DOHH2 (cell line): ENCODE data around the gene HNRNPUL1.

ENCODE experiments used
- H3F3A ChIP-seq: fragments of 200-600 bp; sonication (generic), shearing (Covaris generic); 2 replicates; pipeline ENCODE4 v1.6.0; 2016; ENCODE audit warnings: antibody characterized with exemption, mild to moderate bottlenecking; ENCODE audit not compliant: control insufficient read depth, insufficient read depth
- H3K27ac ChIP-seq: fragments of 200-600 bp; sonication (generic); 2 replicates; pipeline ENCODE4 v1.5.1; 2014; ENCODE audit warnings: low read depth, mild to moderate bottlenecking, low read length, moderate library complexity
- H3K27me3 ChIP-seq: fragments of 200-600 bp; sonication (generic); 2 replicates; pipeline ENCODE4 v1.6.1; 2014; ENCODE audit warnings: mild to moderate bottlenecking, low read length, mixed read lengths; ENCODE audit not compliant: control insufficient read depth
- H3K36me3 ChIP-seq: fragments of 200-600 bp; sonication (generic); 2 replicates; pipeline ENCODE4 v1.6.1; 2014; ENCODE audit warnings: mild to moderate bottlenecking, low read length, moderate library complexity, mixed read lengths; ENCODE audit not compliant: control insufficient read depth
- H3K4me1 ChIP-seq: fragments of 200-600 bp; sonication (generic); 2 replicates; pipeline ENCODE4 v1.6.1; 2014; ENCODE audit warnings: mild to moderate bottlenecking, low read length, mixed read lengths; ENCODE audit not compliant: control insufficient read depth
- H3K4me2 ChIP-seq: fragments of 200-600 bp; sonication (generic); 2 replicates; pipeline ENCODE4 v1.6.0; 2014; ENCODE audit warnings: mild to moderate bottlenecking, low read length, moderate library complexity
- H3K4me3 ChIP-seq: fragments of 200-600 bp; sonication (generic); 2 replicates; pipeline ENCODE4 v1.5.1; 2014; ENCODE audit warnings: mild to moderate bottlenecking, low read length, mixed read lengths
- H3K79me2 ChIP-seq: fragments of 200-600 bp; sonication (generic); 2 replicates; pipeline ENCODE4 v1.6.1; 2014; ENCODE audit warnings: mild to moderate bottlenecking, low read length, mixed read lengths; ENCODE audit not compliant: control insufficient read depth
- H3K9me2 ChIP-seq: fragments of 200-600 bp; sonication (generic); replicated peaks from 2 replicates; pipeline ENCODE4 v1.6.1; 2014; ENCODE audit warnings: mild to moderate bottlenecking, low read length, mixed read lengths; ENCODE audit not compliant: control insufficient read depth
- H3K9me3 ChIP-seq: fragments of 200-600 bp; sonication (generic); 2 replicates; pipeline ENCODE4 v1.6.1; 2014; ENCODE audit warnings: antibody characterized with exemption, low read length, mixed read lengths; ENCODE audit not compliant: control insufficient read depth, insufficient read depth
- H4K20me1 ChIP-seq: fragments of 200-600 bp; sonication (generic); 2 replicates; pipeline ENCODE4 v1.6.0; 2014; ENCODE audit warnings: low read depth, mild to moderate bottlenecking, antibody characterized with exemption, low read length, moderate library complexity; ENCODE audit not compliant: control insufficient read depth, insufficient read depth
- CTCF ChIP-seq: fragments of 200-600 bp; sonication (generic); IDR thresholded peaks from one replicate; pipeline ENCODE4 v1.5.1; 2014; ENCODE audit warnings: antibody characterized with exemption, mild to moderate bottlenecking, low read depth, low read length; ENCODE audit not compliant: poor library complexity, severe bottlenecking
- EZH2phosphoT487 ChIP-seq: fragments of 200-600 bp; sonication (generic); IDR thresholded peaks from 2 replicates; pipeline ENCODE4 v1.6.1; 2017; ENCODE audit warnings: borderline replicate concordance, mild to moderate bottlenecking, antibody characterized with exemption, low read length, moderate library complexity, mixed read lengths

HNRNPUL1 gene

DNA sequence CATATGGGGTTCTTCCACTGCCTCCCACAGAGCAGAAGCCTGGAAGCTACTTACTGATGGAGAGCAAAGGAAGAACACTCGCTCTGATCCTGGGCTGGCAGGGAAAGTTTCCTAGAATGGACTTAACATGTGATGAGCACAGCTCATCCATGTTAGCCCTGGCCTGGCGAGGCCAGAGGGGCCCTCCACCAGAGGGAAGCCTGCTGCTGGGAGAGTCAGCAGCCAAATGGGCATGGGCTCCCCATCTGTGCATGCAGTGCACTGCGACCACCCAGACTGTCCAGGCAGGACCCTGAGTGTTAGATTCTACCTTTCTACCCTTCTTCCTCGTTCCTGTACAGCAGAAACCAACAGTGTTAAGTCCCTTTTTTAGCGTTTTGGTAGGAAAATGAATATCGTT lies 8.9 kb downstream of the HNRNPUL1 start:
- H3K9me2 ChIP-seq, result no peaks in the 10 kb centered on the region
- H3K36me3 ChIP-seq, result peaks cover 98% of the 10 kb centered on the region
- H4K20me1 ChIP-seq, result peaks cover 4% of the 10 kb centered on the region; the same call in 1 of the 2 replicates
- H3K4me1 ChIP-seq, result no peaks in the 10 kb centered on the region
- H3F3A ChIP-seq, result no peaks in the 10 kb centered on the region
- H3K79me2 ChIP-seq, result peaks cover 47% of the 10 kb centered on the region
- TF ChIP-seq EZH2phosphoT487 (no peak), CTCF (no peak)
- H3K4me3 ChIP-seq, result no peak overlapping the region
- no peak overlapping the region for H3K4me2 ChIP-seq
- no peaks in the 10 kb centered on the region for H3K9me3 ChIP-seq
- H3K27me3 ChIP-seq, result no peaks in the 10 kb centered on the region
- no peak overlapping the region for H3K27ac ChIP-seq

DNA sequence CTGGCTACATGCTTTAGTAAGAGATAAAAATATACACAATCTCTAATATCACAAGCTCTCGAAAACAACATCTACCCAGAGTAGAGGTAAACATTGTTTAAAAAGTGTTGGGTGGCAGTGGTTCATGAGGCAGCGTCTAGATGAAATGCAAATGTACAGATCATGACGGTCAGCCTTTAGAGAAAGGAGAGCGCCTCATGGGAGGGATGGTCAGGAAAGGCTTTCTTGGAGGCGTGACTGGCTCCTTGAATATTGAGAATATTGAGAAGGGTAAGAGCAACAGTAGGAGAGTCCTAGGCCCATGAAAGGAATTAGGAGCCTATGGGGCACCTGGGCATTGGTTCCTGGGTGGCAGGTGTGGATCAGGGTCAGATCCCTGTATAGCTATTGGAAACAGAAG lies 10.6 kb downstream of the HNRNPUL1 start:
- Histone ChIP-seq H3K27me3 (no peaks in the 10 kb centered on the region), H3K27ac (no peak overlapping the region), H3K4me1 (no peaks in the 10 kb centered on the region), H3K4me2 (no peak overlapping the region), H3K4me3 (no peak overlapping the region), H3K9me3 (no peaks in the 10 kb centered on the region), H4K20me1 (peaks cover 4% of the 10 kb centered on the region; the same call in 1 of the 2 replicates), H3F3A (no peaks in the 10 kb centered on the region), H3K79me2 (peaks cover 35% of the 10 kb centered on the region), H3K36me3 (peaks cover 97% of the 10 kb centered on the region), H3K9me2 (no peaks in the 10 kb centered on the region)
- TF ChIP-seq EZH2phosphoT487 (no peak), CTCF (no peak)

GRCh38 chr19:41276231-41276630 lies 12.1 kb downstream of the HNRNPUL1 start:
- no peaks in the 10 kb centered on the region for H3K9me2 ChIP-seq
- peaks cover 29% of the 10 kb centered on the region for H3K79me2 ChIP-seq
- H3K36me3 ChIP-seq, result peaks cover 99% of the 10 kb centered on the region
- no peaks in the 10 kb centered on the region for H3K4me1 ChIP-seq
- no peak overlapping the region for H3K27ac ChIP-seq
- TF ChIP-seq CTCF (no peak), EZH2phosphoT487 (no peak)
- peaks cover 4% of the 10 kb centered on the region; the same call in 1 of the 2 replicates for H4K20me1 ChIP-seq
- no peaks in the 10 kb centered on the region for H3K9me3 ChIP-seq
- H3F3A ChIP-seq, result no peaks in the 10 kb centered on the region
- H3K4me2 ChIP-seq, result no peak overlapping the region
- no peak overlapping the region for H3K4me3 ChIP-seq
- H3K27me3 ChIP-seq, result no peaks in the 10 kb centered on the region

GRCh38 chr19:41278478-41278877 lies 14.3 kb downstream of the HNRNPUL1 start:
- H3K36me3 ChIP-seq, result peaks cover 95% of the 10 kb centered on the region
- TF ChIP-seq EZH2phosphoT487 (no peak), CTCF (no peak)
- peaks cover 12% of the 10 kb centered on the region for H3K79me2 ChIP-seq
- no peaks in the 10 kb centered on the region for H3K4me1 ChIP-seq
- H3K4me3 ChIP-seq, result no peak overlapping the region
- H3K4me2 ChIP-seq, result no peak overlapping the region
- H3K27me3 ChIP-seq, result no peaks in the 10 kb centered on the region
- no peaks in the 10 kb centered on the region for H3F3A ChIP-seq
- H3K9me3 ChIP-seq, result no peaks in the 10 kb centered on the region
- no peaks in the 10 kb centered on the region for H3K9me2 ChIP-seq
- H4K20me1 ChIP-seq, result no peaks in the 10 kb centered on the region
- no peak overlapping the region for H3K27ac ChIP-seq
